Pons (tissue), 1 donor: ENCODE measurements around the gene DEAF1.
A peak's percentile ranks its signal among the peaks of the same experiment; 100 is the strongest.
"Not testable (repeated sequence)": the region's sequence is repeated elsewhere in the genome, so short reads cannot be mapped to it uniquely, and the experiment has no call there.

Experiments
- DNase-seq: peaks from one replicate; pipeline ENCODE4 v3.0.0-alpha.2; 2016; ENCODE audit warnings: low spot score

DEAF1 gene

DNA sequence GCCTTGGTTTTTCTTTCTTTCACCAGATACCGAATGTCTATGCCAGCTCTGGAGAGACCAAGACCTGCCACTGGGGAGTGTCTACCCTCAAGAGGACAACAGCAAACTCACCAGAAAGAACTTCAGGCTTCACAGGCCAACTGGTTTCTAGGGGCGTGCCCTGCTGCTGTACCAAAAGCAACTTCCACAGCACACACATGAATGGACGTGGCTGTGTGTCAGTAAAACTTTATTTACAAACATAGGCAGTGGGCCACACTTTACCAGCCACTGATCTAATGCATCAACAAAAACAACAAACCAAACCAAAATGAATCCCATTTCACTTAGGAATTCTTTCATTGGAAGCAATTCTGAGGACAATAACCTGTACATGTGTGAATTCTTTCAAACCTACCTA, 16.7 kb downstream of the DEAF1 start:
- no peak for DNase-seq

DNA sequence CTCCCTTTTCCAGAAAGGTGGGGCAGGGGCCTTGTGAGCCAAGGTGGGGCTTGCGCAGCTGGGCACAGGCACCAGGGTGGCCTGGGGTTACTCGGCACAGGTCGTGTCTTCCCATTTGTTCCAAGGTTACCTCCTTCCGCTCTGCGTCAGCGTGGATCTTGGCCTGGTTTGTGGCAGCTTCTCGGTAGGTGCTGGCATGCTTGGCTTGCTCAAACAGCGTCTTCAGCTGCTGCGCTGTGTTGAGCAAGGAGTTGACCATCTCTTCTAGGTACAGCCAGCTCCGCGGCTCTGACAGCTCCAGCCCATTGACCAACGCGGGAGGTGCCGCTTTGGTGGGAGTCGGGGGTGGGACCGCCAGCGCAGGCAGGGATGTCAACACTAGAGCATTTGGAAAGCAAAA, 20.6 kb downstream of the DEAF1 start:
- no peak for DNase-seq

DNA sequence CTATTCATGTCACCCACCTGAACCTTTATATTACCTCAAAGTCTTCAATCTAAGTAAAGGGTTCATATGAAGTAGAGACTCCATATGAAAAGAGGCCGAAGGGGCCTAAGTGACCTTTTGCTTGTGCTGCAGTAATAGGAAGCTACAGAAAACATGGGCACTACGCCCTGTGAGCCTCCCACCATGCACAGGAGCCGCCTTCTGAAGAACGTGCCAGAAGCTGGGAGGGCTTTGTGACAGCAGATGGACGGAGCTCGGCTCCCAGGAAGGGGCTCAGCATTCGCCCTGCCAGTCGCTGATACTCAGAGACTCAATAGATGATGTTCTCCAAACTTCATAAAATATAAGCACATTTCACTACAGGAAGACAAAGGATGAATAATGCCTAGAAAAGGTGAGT, 21.2 kb downstream of the DEAF1 start:
- DNase-seq: no peak

DNA sequence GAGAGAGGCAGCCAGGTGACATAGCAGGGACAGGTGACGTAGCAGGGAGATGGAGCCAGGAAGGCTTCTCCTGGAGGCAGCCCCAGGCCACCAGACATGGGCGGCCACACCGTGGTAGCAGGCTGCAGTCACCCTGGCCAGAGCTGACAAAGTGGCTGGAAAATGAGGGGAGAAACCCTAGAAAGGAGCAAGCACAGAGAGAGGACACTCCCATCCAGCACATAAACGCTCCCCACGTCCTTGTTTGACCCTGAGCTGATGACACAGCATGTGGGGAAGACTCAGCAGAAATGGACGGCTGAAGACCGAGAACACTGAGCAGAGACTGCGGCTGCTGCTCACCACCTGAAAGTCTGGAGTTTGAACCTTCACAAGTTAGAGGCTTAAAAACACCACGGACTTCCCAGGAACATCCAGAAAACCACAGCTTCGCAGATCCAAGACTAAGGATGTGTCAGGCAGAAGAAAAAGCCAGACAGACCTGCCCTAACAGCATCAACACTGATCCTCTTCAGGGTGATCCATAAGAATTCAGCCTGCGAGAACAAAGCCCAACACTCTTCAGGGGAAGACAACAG, 29.2 kb downstream of the DEAF1 start:
- no peak for DNase-seq

DNA sequence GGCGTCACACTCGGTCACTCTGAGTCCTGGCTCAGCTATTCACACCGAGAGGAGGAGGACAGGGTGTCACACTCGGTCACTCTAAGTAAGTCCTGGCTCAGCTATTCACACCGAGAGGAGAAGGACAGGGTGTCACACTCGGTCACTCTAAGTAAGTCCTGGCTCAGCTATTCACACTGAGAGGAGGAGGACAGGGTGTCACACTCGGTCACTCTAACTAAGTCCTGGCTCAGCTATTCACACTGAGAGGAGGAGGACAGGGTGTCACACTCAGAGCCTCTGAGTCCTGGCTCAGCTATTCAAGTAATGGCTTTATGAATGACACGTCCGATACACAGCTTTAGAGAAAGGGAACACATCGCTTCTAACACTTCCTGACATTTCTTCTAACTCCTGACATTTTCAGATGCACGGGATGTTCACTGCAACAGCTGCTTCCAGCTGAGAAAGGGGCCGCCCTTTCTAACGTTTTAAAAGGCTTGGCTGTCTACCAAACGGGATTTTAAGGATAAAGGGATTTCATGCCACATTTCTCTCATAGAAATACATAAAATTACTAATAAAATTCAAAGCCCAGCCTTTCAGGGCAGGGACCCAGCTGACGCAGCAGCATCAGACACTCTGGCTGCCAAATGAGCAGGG, 29.8 kb downstream of the DEAF1 start:
- no peak for DNase-seq

DNA sequence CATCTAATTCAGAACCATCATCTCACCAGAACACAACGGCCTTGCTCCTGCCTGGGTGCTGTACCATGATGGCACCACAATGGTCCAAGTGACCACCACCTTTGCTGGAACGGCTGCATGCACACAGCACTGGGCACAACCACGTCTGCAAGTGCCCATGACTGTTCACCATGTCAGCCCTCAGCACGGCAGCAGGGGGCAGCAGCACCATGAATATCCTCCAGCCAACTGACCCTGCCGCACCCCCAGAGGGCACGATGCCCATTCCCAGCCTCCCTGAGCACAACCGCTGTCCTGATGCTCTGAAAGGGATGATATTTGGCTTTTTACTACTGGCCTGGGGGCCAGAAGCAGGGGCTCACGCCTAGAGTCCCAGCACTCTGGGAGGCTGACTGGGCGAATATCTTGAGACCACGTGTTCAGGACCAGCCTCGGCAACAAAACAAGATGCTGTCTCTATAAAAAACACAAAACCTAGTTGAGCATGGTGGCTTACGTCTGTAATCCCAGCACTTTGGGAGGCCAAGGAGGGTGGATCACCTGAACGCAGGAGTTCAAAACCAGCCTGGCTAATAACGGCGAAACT, 32.2 kb downstream of the DEAF1 start:
- DNase-seq: peak; percentile 48

DNA sequence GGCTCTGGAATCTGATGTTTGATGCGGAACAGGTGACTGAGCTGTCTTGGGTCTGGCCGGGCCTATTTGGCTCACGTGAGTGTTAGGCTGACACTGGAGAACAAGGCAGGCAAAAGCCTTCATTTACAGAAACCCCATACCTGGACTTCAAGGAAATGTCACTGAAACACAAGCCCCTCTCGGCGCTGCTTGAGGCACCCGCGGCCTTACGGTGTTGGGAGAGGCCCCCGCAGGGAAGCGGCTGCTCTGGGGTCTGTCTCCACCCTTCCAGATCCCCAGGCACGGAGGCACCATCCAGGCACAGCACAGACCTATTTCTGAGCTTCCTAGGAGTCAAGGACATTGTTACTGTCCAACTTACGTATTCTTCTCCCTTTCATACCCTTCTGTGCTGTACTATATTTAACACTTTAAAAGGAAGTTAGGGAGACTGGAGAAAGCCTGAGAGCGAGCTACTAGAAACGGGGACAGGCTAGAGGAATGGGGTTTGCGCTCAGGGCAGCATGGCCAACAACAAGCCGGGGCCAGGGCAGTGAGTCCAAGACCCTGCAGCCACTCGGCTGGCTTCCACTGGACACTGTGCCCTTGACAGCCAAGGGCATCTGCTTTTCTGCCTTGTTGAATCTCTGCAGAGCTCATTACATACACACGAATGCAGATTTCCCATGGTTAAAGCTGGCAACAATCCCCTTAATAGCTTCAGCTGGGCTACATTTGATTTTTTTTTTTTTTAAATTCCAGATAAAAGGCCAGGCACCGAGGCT, 34.2 kb downstream of the DEAF1 start:
- DNase-seq: no peak

DNA sequence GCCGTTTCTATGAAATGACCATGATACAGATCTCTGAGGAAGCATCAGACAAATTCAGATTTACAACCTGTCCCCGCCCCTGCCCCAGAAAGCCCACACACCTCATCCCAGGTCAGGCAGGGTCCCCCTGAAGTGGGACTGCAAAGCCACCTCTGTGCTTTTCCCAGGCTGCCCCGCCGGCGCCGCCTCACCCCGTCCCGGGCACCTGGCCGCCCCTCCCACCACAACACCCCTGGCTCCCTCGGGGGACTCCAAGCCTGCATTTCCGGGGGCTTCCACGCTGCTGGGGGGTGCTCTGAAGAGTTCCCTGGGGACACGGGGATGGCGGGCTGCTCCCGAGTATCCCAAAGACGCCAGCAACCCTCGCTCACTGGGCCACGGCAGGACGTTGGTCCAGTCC, 34.7 kb downstream of the DEAF1 start:
- no peak for DNase-seq

DNA sequence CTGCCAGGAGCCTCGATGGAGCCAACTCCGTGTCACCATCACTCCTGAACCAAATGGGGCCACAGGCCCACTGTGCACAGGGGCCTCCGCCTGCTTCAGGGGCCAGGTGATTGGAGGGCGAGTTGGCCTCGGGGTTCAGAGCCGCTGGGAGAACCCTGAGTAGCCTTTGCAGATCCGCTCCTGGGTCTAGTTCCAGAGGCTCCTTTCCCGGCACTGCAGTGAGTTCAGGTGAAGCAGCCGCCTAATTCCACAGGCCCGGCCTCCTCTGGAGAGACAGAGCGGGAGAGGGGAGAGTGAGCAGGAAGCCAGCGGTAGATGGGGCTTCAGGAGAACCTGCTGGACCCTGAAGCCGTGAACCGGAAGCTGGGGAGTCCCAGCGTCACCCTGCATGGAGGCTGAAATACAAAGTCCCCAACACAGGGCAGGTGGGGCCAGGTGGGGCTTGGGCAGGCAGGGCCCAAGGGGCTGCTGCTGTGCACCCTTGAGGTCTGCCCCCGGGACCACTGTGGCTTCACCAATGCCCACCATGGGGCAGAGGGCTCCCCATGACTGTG, 35.4 kb downstream of the DEAF1 start:
- DNase-seq: no peak

DNA sequence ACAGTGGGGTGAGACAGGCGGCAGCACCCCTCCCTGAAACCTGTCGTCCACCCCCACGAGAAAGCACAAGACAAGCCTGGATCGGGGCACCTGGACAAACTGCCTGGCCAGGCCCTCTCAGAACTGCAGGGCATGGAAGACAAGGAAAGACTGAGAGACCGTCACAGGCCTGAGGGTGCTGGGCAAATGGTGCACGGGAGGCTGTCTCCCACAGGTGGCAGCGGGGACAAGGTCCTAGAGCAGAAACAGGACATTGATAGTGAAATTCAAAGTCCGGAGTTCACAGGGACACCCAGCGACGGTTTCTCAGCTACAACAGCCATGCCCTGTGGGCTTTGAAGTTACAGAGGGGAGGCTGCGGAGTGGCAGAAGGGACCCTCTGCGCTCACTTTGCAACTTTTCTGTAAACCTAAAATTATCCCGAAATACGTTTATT, 37.3 kb downstream of the DEAF1 start:
- DNase-seq: no peak

DNA sequence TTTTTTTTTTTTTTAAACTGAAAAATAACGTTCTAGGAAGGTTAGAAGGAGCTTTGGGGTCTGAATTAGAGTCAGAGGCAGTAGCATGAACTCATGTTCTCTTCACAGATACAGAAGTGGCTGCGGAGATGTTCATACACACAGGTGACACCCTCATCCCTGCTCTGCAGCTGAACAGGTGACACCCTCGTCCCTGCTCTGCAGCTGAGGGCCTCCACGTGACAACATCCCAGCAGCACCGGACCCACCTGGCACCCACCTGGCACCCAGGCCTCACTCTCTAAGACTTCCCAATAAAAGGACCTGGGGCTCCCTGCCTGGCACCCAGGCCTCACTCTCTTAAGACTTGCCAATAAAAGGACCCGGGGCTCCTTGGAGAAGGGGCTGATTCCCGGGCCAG, 38.2 kb downstream of the DEAF1 start:
- DNase-seq: no peak

DNA sequence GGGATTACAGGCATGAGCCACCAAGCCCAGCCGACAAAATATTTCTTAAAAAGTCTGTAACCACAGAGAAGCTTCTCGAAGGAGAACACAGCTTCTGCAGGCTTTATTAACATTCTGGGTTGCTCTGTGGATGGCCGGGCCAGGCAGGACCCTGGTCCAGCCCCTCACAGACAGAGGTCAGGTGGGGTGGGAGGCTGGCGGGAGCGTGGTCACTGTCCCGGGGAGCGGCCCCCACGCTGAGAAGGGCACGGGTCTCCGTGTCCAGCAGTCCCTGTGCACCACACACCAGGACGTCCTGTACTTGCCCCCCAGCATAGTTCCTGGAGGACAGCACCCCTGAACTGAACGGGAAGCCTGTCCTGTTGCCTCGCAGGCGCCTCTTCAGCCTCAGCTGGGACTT, 38.6 kb downstream of the DEAF1 start:
- DNase-seq: no peak

DNA sequence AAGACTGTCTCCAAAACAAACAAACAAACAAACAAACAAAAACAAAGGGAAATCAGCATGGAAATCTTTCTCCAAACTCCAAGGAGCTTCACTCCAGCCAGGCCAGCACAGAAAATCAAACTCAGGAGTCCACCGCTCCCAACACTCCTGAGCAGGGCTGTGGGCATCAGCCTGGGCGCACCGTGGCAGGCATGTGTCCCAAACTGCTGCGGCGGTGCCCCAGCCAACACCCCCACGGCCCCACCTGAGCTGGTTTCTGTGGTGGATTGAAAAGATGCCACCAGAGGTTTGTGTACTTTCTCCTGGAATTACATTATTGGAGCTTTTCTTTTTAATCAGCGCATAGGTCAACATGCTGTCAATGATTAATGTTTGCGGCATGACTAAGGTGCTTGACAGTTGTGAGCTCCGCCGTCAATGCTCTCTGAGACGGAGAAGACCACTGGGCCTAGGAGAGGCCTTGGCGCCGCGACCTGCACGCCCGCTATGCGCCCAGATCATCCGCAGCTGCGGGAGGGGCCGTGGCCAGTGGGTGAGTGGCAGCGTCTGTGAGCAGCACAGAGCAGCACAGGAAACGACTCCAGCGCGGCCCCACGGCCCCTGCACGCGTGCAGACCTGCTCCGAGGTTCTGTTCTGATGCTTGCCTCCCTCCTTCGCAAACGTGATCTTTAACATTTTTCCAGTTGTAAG, 39.8 kb downstream of the DEAF1 start:
- DNase-seq: no peak

DNA sequence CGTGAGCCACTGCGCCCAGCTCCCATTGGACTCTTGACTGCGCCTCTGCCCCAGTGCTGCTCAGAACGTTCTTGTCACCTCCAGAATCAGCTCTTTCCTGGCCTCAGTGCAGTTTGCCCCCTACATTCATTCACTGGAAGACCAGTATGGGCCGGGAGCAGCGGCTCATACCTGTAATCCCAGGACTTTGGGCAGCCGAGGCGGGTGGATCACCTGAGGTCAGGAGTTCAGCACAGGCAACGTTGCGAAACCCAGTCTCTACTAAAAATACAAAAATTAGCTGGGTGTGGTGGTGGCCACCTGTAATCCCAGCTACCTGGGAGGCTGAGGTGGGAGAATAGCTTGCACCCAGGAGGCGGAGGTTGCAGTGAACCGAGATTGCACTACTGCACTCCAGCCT, 40.6 kb downstream of the DEAF1 start:
- not testable (repeated sequence) for DNase-seq

DNA sequence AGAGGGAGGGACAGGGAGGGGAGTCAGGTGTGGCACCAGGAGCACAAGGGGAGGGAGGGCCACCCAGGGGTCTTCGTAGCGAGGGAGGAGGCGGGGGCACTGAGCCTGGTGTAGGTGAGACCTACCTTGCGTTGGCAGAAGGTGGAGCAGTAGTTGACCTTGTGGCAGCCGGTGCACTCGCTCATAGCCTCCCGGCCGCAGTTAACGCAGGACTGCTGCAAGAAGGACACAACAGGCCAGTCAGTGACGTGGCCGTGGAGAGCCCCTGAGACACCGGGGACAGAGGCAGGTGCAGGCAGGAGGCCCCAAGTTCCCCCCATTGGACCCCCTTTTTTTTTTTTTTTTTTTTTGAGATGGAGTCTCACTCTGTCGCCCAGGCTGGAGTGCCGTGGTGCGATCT, 41.2 kb downstream of the DEAF1 start:
- DNase-seq: no peak

DNA sequence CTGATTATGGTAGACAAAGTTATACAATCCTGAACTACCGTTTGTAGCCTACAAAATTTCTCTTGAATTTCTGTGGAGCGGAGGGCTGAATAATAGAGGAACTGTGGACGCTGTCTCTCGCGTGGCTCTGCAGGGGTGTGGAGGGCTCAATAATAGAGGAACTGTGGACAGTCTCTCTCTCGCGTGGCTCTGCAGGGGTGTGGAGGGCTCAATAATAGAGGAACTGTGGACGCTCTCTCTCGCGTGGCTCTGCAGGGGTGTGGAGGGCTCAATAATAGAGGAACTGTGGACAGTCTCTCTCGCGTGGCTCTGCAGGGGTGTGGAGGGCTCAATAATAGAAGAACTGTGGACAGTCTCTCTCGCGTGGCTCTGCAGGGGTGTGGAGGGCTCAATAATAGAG, 41.9 kb downstream of the DEAF1 start:
- DNase-seq: not testable (repeated sequence)

DNA sequence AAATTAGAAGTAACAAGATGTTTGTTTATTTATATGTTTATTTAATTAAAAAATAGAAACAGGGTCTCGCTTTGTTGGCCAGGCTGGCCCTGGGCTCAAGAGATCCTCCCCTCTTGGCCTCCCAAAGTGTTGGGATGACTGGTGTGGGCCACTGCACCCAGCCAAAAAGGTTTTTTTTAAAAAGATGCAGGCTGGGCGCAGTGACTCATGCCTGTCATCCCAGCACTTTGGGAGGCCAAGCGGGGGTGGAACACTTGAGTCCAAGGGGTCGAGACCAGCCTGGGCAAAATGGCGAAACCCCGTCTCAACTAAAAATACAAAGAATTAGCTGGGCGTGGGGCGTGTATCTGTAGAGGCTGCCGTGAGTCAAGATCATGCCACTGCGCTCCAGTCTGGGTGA, 44.5 kb downstream of the DEAF1 start:
- DNase-seq: no peak

DNA sequence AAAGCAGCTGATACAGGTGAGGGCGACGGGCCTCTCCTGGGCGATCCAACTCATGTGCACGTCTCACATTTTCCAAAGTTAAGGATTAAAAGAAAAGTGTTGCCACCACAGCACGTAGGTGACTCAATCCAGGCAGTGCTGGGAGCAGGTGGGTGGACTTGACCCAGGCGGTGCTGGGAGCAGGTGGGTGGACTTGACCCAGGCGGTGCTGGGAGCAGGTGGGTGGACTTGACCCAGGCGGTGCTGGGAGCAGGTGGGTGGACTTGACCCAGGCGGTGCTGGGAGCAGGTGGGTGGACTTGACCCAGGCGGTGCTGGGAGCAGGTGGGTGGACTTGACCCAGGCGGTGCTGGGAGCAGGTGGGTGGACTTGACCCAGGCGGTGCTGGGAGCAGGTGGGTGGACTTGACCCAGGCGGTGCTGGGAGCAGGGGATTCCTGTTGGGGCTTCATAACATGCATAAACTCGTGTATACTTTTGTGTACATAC, 47.3 kb downstream of the DEAF1 start:
- DNase-seq: not testable (repeated sequence)

DNA sequence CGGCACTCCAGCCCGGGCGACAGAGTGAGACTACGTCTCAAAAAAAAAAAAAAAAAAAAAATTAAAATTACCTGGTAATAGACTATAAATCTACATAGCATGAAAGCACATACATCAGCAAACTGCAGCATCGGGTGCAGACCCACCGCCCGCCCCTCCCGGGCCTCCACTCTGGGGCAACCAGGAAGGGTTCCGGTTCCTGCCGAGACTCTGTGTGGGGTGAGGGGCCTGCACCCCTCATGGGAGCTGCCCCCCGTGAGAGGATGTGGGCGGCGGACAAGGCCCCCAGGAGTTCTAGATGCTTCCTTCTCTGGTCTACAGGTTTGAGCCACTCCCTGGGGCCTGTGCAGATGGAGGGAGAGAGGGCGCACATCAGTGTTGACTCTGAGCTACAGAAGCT, 48.8 kb downstream of the DEAF1 start:
- no peak for DNase-seq

DNA sequence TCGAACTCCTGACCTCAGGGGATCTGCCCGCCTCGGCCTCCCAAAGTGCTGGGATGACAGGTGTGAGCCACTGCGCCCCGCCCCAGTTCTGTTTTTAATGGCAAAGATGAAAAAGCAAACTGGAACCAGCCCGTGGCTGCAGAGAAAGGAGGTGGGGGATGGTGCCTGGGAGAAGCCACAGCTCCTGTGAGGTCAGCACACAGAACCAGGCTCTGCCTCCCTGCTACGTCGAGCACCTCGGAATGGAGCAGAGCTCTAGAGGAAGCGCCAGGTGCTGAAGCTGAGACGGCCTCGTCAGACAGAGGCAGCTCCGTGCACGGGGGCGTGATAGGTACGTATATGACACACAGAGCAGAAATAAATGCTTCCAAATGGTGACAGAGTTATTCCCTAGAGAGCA, 49.5 kb downstream of the DEAF1 start:
- DNase-seq: no peak

DNA sequence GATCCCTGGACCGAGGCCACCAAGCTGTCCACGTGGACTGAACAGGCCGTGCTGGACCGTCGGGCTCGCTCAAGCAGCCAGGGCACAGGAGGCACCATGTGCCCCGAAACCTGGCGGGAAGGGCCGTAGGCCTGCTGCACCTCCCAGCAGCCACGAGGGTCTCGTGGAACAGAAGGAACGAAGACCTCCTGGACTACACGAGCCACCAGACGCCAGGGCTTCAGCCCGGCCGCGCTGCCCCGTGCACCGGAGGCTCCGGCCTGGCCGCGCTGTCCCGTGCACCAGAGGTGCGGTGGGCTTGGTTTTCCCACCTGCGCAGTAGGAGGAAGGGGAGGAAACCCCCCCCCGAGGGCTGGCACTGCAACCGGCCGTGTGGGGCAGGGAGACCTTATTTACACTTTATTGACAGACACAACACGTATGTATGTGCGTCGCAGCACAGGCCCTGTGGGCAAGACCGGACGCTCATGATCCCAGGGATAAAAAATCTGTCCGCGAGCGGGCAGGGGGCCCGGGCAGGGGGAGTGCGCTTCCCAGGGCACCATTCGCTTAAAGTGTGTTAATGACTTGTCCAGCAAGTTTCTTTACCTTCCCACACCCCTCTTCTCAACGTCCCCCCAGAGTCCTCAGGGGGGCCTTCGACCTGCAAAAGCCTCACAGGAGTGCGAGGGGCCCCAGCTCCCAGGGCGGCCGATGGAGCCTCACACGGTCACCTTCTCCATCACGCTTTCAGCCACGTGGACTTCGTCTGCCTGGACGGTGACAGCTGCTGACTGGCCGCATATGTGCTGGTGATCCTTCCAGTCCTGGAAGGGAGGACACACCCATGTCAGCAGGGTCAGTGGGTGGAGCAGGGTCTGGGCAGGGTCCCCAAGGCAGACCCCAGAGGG, 50.9 kb downstream of the DEAF1 start:
- DNase-seq: no peak
